ENCODE data around the gene RIPK4. TPM values are rescaled to one million over a fixed set of nuclear protein-coding genes. Genes with fewer than 3 reads are reported as not detected.

RIPK4 gene
- total RNA-seq, 2 experiments from 2014 or later: 0.65 to 0.76 TPM

DNA sequence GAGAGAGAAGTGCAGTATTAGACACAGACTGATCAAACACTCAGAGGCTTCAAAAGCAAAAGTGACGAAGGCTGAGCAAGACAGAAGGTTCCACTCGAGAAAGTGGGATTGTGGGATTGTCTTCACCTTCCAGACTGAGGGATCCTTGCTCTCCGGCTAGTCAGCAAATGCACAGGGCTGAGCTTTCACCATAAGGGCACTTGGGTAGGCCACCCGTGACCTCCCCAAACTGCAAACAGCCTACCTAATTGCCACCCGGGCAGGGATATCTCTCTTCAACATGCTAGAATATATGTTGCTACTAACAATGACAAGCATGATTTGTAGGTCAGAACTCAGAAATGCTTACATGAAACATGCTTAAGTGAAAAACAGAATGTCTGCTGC is 35.3 kb upstream of the RIPK4 start:
- no peak for DNase-seq
- Mint-ChIP-seq H3K4me3 (no peak overlapping the region), H3K9me3 (peaks cover 5% of the 10 kb centered on the region), H3K36me3 (ENCODE audit: low read depth) (peaks cover 21% of the 10 kb centered on the region), H3K27ac (no peak overlapping the region), H3K27me3 (no peaks in the 10 kb centered on the region), H3K4me1 (ENCODE audit: low read depth) (peaks cover 4% of the 10 kb centered on the region)
- ATAC-seq: no peak
- intact Hi-C loops (cut with micrococcal nuclease): no loop called here
- CTCF ChIA-PET: interaction anchor here (1.7 kb wide), 1 partner anchor 306 kb away, joined by 4 read pairs; no protein-coding TSS in a partner anchor
- TF ChIP-seq, protein P1, sequence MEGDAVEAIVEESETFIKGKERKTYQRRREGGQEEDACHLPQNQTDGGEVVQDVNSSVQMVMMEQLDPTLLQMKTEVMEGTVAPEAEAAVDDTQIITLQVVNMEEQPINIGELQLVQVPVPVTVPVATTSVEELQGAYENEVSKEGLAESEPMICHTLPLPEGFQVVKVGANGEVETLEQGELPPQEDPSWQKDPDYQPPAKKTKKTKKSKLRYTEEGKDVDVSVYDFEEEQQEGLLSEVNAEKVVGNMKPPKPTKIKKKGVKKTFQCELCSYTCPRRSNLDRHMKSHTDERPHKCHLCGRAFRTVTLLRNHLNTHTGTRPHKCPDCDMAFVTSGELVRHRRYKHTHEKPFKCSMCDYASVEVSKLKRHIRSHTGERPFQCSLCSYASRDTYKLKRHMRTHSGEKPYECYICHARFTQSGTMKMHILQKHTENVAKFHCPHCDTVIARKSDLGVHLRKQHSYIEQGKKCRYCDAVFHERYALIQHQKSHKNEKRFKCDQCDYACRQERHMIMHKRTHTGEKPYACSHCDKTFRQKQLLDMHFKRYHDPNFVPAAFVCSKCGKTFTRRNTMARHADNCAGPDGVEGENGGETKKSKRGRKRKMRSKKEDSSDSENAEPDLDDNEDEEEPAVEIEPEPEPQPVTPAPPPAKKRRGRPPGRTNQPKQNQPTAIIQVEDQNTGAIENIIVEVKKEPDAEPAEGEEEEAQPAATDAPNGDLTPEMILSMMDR (IDR thresholded peaks at IDR 0.05): no peak
- POLR2A ChIA-PET: no interaction called here

DNA sequence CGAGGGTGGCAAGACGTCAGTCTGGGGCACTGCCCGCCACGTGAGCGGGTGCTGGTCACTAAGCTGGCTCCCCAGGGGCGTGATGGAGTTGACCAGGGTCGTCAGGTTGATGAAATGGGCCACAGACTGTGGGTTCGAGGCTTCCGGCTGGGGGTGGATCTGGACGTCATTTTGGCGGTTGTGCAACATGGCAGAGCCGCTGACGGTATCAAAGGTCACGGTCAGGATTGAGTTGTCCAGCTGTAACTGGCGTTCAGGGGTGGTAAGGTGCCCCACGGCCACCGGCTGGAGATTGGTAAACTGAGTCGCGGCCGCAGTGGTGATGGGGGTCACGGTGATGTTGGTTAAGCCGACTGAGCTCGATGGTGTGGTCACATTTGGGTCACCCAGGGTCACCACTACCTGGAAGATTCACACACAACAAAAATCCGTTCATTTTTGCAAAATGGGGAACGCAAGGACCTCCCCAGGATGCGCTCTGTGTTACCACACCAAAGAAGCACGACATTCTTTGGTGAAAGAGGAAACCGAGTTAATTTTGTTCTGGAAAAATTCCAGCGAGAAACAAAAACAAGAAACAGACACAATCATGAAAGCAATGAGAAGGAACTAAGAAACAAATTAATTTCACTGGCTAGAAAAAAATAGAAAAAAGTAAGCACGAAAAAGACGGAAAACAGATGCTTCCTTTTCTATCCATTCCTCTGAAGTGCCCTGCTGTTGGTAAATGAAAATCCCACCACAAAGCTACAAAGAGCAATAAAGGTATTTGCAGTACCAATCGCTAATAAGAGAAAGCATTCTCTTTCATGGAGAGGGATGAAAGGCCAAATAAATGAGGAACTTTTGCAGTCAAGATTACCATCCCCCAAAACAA is 34.7 kb upstream of the RIPK4 start:
- CTCF ChIA-PET: interaction anchor here (0.8 to 1.7 kb wide), 2 partner anchors 306 to 518 kb away, joined by 4 read pairs; no protein-coding TSS in a partner anchor
- H3K27me3 Mint-ChIP-seq: no peaks in the 10 kb centered on the region
- POLR2A ChIA-PET: no interaction called here
- DNase-seq (no peak), ATAC-seq (no peak)
- intact Hi-C loops (cut with micrococcal nuclease): no loop called here
- H3K9me3 Mint-ChIP-seq: peaks cover under 1% of the 10 kb centered on the region
- H3K36me3 Mint-ChIP-seq (ENCODE audit: low read depth): peaks cover 16% of the 10 kb centered on the region
- TF ChIP-seq, protein P1 (IDR thresholded peaks at IDR 0.05): no peak
- H3K4me3 Mint-ChIP-seq: no peak overlapping the region
- no peak overlapping the region for H3K27ac Mint-ChIP-seq
- H3K4me1 Mint-ChIP-seq (ENCODE audit: low read depth): peaks cover 2% of the 10 kb centered on the region

DNA sequence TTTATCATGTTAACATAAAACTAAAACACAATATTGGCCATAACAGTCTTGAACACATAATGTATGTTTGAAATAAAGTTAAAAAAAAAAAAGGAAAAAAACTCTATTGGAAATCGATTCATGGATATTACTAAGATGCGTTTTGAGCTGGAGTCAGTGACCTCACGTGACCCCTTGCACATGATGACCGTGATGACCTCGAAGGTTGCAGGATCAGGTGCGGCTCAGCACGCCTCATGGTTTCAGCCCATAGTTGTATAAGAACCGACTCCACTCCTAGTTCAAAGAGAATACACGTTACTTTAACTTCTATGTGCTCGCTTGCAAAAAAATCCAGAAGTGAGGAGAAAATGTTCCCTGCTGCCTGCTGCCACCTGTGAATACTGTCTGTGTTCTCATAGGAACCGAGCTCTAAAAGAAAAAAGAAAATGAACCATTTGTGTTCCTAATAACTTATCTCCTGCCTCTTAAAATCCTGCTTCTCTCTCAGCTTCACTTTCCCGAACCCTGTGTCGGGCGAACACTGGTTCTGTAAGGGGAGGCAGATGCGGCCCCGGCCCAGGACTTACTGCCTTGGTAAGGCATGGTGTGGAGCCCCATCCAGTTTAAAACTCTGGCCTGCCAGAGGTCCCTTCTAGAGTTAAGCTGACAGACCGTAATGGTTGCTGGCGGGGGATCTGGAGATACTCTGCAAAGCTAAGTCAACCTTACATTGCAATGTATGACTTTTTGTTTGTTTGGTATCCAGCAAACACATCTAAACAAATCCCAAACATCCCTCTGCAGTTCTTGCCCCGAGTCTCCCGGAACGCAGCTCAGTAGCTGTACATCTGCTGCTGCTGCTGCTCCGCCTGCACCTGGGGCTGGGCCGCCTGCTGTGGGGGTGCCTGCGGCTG is 33.8 kb upstream of the RIPK4 start:
- ChIA-PET CTCF (interaction anchor here (0.8 to 1.7 kb wide), 2 partner anchors 307 to 517 kb away, joined by 4 read pairs; no protein-coding TSS in a partner anchor), POLR2A (no interaction called here)
- DNase-seq (no peak), ATAC-seq (no peak)
- H3K27ac Mint-ChIP-seq: no peak overlapping the region
- H3K36me3 Mint-ChIP-seq (ENCODE audit: low read depth): peaks cover 15% of the 10 kb centered on the region
- TF ChIP-seq, protein P1 (IDR thresholded peaks at IDR 0.05): no peak
- intact Hi-C loops (cut with micrococcal nuclease): no loop called here
- no peaks in the 10 kb centered on the region for H3K27me3 Mint-ChIP-seq
- no peak overlapping the region for H3K4me3 Mint-ChIP-seq
- H3K4me1 Mint-ChIP-seq (ENCODE audit: low read depth): peaks cover 2% of the 10 kb centered on the region
- H3K9me3 Mint-ChIP-seq: no peaks in the 10 kb centered on the region

DNA sequence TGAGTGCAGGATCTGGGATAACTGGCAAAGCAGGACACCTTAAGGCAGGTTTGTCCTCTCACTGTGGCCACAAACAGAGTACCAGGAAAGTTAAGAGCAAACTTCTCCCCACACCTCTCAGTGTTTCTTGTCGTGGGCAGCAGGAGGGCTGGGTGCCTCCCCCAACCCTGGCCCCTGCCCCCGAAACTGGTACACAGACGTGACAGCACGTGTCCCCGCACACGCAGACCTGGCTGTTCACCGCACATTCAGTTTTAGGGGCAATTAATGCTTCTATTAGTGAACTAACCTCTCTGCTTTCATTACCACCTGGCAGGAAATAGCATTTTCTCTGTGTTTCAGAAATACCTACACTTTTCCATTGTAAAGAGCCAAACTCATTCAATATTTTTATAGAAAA is 32.9 kb upstream of the RIPK4 start:
- TF ChIP-seq, protein P1 (IDR thresholded peaks at IDR 0.05): no peak
- H3K27me3 Mint-ChIP-seq: no peaks in the 10 kb centered on the region
- no peak for ATAC-seq
- intact Hi-C loops (cut with micrococcal nuclease): no loop called here
- H3K27ac Mint-ChIP-seq: no peak overlapping the region
- DNase-seq: no peak
- peaks cover 11% of the 10 kb centered on the region for H3K36me3 Mint-ChIP-seq (ENCODE audit: low read depth)
- H3K4me3 Mint-ChIP-seq: no peak overlapping the region
- no peaks in the 10 kb centered on the region for H3K9me3 Mint-ChIP-seq
- ChIA-PET CTCF (no interaction called here), POLR2A (no interaction called here)
- H3K4me1 Mint-ChIP-seq (ENCODE audit: low read depth): no peaks in the 10 kb centered on the region

Data from activated CD8-positive, alpha-beta T cell treated with anti-CD3 and anti-CD28 coated beads for 36 hours (primary cell).